SK-N-SH (cell line): ENCODE results near the gene F2R. TPM values are rescaled to one million over a fixed set of nuclear protein-coding genes. Genes with fewer than 3 reads are reported as not detected.

Experiments used
- CTCF ChIA-PET: fragments of 300-600, 350-600 bp; formaldehyde crosslinking; extraction: SDS; loops from one replicate; lab custom pipeline; 2021; lab: Yijun Ruan, JAX
- POLR2A ChIA-PET: fragments of 350-600 bp; sonication (Branson Sonifier 250); formaldehyde crosslinking; extraction: SDS; loops from one replicate; lab custom pipeline; 2020; ENCODE audit warnings: antibody characterized with exemption, inconsistent platforms; lab: Yijun Ruan, JAX
- DNase-seq: peaks from one replicate; pipeline ENCODE4 v3.0.0; 2012
- H2AFZ ChIP-seq: fragments of 200-600 bp; sonication (generic); 2 replicates; pipeline ENCODE4 v1.8.1; 2016; ENCODE audit warnings: antibody characterized with exemption, mild to moderate bottlenecking, low read depth
- H3F3A ChIP-seq: fragments of 200-600 bp; sonication (generic); replicated peaks from 2 replicates; pipeline ENCODE3; 2016; ENCODE audit warnings: antibody characterized with exemption, mild to moderate bottlenecking; ENCODE audit not compliant: insufficient read depth
- H3K27ac ChIP-seq, 2 experiments: fragments of 200-500 bp in 1 of 2; fragments of 200-600 bp in 1 of 2; sonication (Bioruptor generic) in 1 of 2; sonication (generic), shearing (Covaris generic) in 1 of 2; 2 replicates each; pipeline versions ENCODE4 v1.5.1 to v1.6.1; 2014 to 2016; ENCODE audit warnings: low read depth in 2 of 2, inconsistent platforms in 1 of 2, low read length in 1 of 2, mild to moderate bottlenecking in 1 of 2, mixed read lengths in 1 of 2
- H3K27me3 ChIP-seq: fragments of 200-600 bp; sonication (generic), shearing (Covaris generic); 2 replicates; pipeline ENCODE4 v1.6.1; 2016; ENCODE audit warnings: mixed run types; ENCODE audit not compliant: insufficient read depth
- H3K36me3 ChIP-seq, 2 experiments: fragments of 200-500 bp in 1 of 2; fragments of 200-600 bp in 1 of 2; sonication (Bioruptor generic) in 1 of 2; sonication (generic) in 1 of 2; replicated peaks in 1 of 2; 2 replicates each; pipeline versions ENCODE3 to v1.5.1; 2014 to 2016; ENCODE audit warnings: low read length in 1 of 2, mild to moderate bottlenecking in 1 of 2; ENCODE audit not compliant: insufficient read depth in 2 of 2, control insufficient read depth in 1 of 2
- H3K4me1 ChIP-seq, 2 experiments: fragments of 200-500 bp in 1 of 2; fragments of 200-600 bp in 1 of 2; sonication (Bioruptor generic) in 1 of 2; sonication (generic), shearing (Covaris generic) in 1 of 2; 2 replicates each; pipeline versions ENCODE4 v1.5.1 to v1.6.1; 2014 to 2016; ENCODE audit warnings: low read depth in 1 of 2, low read length in 1 of 2, mixed run types in 1 of 2; ENCODE audit not compliant: insufficient read depth in 2 of 2, control insufficient read depth in 1 of 2
- H3K4me2 ChIP-seq: fragments of 200-600 bp; sonication (generic), shearing (Covaris generic); 2 replicates; pipeline ENCODE4 v1.6.1; 2017; ENCODE audit warnings: mixed run types
- H3K4me3 ChIP-seq, 2 experiments: fragments of 200-500 bp in 1 of 2; fragments of 200-600 bp in 1 of 2; sonication (Bioruptor generic) in 1 of 2; sonication (generic), shearing (Covaris generic) in 1 of 2; 2 replicates each; pipeline versions ENCODE4 v1.5.1 to v1.8.1; 2014 to 2016; ENCODE audit warnings: low read depth in 2 of 2, inconsistent platforms in 1 of 2, low read length in 1 of 2, mild to moderate bottlenecking in 1 of 2, mixed read lengths in 1 of 2, moderate library complexity in 1 of 2
- H3K79me2 ChIP-seq: fragments of 200-600 bp; sonication (generic); 2 replicates; pipeline ENCODE4 v1.8.1; 2017; ENCODE audit warnings: mild to moderate bottlenecking; ENCODE audit not compliant: insufficient read depth
- H3K9ac ChIP-seq: fragments of 200-600 bp; sonication (generic); 2 replicates; pipeline ENCODE4 v1.6.1; 2017; ENCODE audit warnings: mixed run types
- H3K9me2 ChIP-seq: fragments of 200-600 bp; sonication (generic); 2 replicates; pipeline ENCODE4 v1.6.1; 2017; ENCODE audit warnings: mixed run types
- H3K9me3 ChIP-seq: fragments of 200-600 bp; sonication (generic); 2 replicates; pipeline ENCODE4 v1.6.1; 2017; ENCODE audit warnings: mixed run types, mild to moderate bottlenecking, moderate library complexity
- H4K20me1 ChIP-seq: fragments of 200-600 bp; sonication (generic); 2 replicates; pipeline ENCODE4 v1.6.1; 2017; ENCODE audit warnings: mild to moderate bottlenecking, mixed run types; ENCODE audit not compliant: insufficient read depth
- ELF1 ChIP-seq: IDR thresholded peaks from 2 replicates; pipeline ENCODE4 v1.4.0; 2012
- EP300 ChIP-seq, 2 experiments: IDR thresholded peaks; 2 replicates each; pipeline versions ENCODE4 v1.4.0 to v1.6.1; 2012; ENCODE audit warnings: borderline replicate concordance in 1 of 2, low read depth in 1 of 2, low read length in 1 of 2
- EZH2phosphoT487 ChIP-seq: fragments of 200-600 bp; sonication (generic); IDR thresholded peaks from 2 replicates; pipeline ENCODE4 v1.6.1; 2017; ENCODE audit warnings: low read depth, mixed run types, mild to moderate bottlenecking, antibody characterized with exemption, moderate library complexity, borderline replicate concordance
- GATA2 ChIP-seq: sonication (generic); formaldehyde crosslinking; IDR thresholded peaks from 2 replicates; pipeline ENCODE4 v1.5.0; 2020; ENCODE audit warnings: mild to moderate bottlenecking, missing genetic modification reagents
- MAX ChIP-seq: IDR thresholded peaks from 2 replicates; pipeline ENCODE4 v1.4.0; 2012; ENCODE audit warnings: low read depth
- MXI1 ChIP-seq: IDR thresholded peaks from 2 replicates; pipeline ENCODE4 v1.6.1; 2012; ENCODE audit warnings: mild to moderate bottlenecking, low read depth, low read length, improper control_type of control experiment
- POLR2AphosphoS5 ChIP-seq: IDR thresholded peaks from 2 replicates; pipeline ENCODE4 v1.6.1; 2012; ENCODE audit warnings: low read depth, low read length
- SMC3 ChIP-seq: IDR thresholded peaks from 2 replicates; pipeline ENCODE4 v1.6.1; 2012; ENCODE audit warnings: low read depth, low read length, improper control_type of control experiment
- TCF12 ChIP-seq: IDR thresholded peaks from 2 replicates; pipeline ENCODE4 v1.4.0; 2012
- TEAD4 ChIP-seq: IDR thresholded peaks from 2 replicates; pipeline ENCODE4 v1.4.0; 2012; ENCODE audit warnings: mild to moderate bottlenecking, borderline replicate concordance; ENCODE audit not compliant: insufficient read depth
- USF2 ChIP-seq: fragments of 150-350 bp; IDR thresholded peaks from 2 replicates; pipeline ENCODE4 v1.6.1; 2017; ENCODE audit warnings: antibody characterized with exemption, low read length, low read depth, borderline replicate concordance
- ZBTB33 ChIP-seq: IDR thresholded peaks from 2 replicates; pipeline ENCODE4 v1.4.0; 2012; ENCODE audit warnings: low read depth, borderline replicate concordance
- WGBS: methylation state at CpG from one replicate; pipeline ENCODE4 v1.1.6; 2017; ENCODE audit warnings: low lambda C conversion rate; 5-methylcytosine and 5-hydroxymethylcytosine counted together
- polyA plus RNA-seq, 3 experiments: library from polyadenylated mRNA; depleted of rRNA; stranded (reverse); fragments of >200 nt; gene quantifications; 2 replicates each; pipeline ENCODE4 v1.2.3, GENCODE V29; 2012

F2R gene
- polyA plus RNA-seq, 1 of the 3 experiments (the other 2 are of a cell fraction) = 212 TPM

- peak overlapping the region; percentile 93 for H3K9ac ChIP-seq
- DNase-seq = no peak
- peak overlapping the region; percentile 77 to 82; a peak in 3 of 4 replicates for H3K27ac ChIP-seq
- ChIA-PET POLR2A (no interaction called here), CTCF (interaction anchor here (0.6 to 1.6 kb wide), 4 partner anchors 14 to 116 kb away, joined by 3 to 5 read pairs (median 4); no protein-coding TSS in a partner anchor)
- H3K4me3 ChIP-seq = peak overlapping the region; percentile 83 to 86
- peaks cover 31% of the 10 kb centered on the region for H4K20me1 ChIP-seq
- no peaks in the 10 kb centered on the region for H3K9me3 ChIP-seq
- no peak overlapping the region for H2AFZ ChIP-seq
- H3F3A ChIP-seq = peaks cover 11% of the 10 kb centered on the region
- H3K36me3 ChIP-seq = peaks cover 4 to 9% of the 10 kb centered on the region in 2 experiments
- H3K9me2 ChIP-seq = no peaks in the 10 kb centered on the region
- no peaks in the 10 kb centered on the region for H3K27me3 ChIP-seq
- H3K79me2 ChIP-seq = peaks cover 63% of the 10 kb centered on the region
- no peak for TF ChIP-seq MAX
- peaks cover 17 to 18% of the 10 kb centered on the region in 2 experiments; a peak in 3 of 4 replicates for H3K4me1 ChIP-seq
- WGBS = 73% methylated on average over 11 of the region's 11 CpGs
- H3K4me2 ChIP-seq = peak overlapping the region; percentile 88
Observed at GRCh38 chr5:76717222-76718083, 1.5 kb downstream of the F2R start.

- Histone ChIP-seq H3K79me2 (peaks cover 73% of the 10 kb centered on the region), H3K9me3 (no peaks in the 10 kb centered on the region), H3K4me1 (peaks cover 17 to 18% of the 10 kb centered on the region in 2 experiments; a peak in 3 of 4 replicates), H3K4me3 (peak overlapping the region; percentile 83 to 86; a peak in 3 of 4 replicates), H3K9me2 (no peaks in the 10 kb centered on the region), H3K9ac (peak overlapping the region; percentile 93; the same call in 1 of the 2 replicates), H2AFZ (no peak overlapping the region), H3F3A (peaks cover 16% of the 10 kb centered on the region), H3K27ac (peak overlapping the region; percentile 28 to 82; a peak in 3 of 4 replicates), H3K36me3 (peaks cover 9 to 12% of the 10 kb centered on the region in 2 experiments), H3K4me2 (peak overlapping the region; percentile 88), H3K27me3 (no peaks in the 10 kb centered on the region), H4K20me1 (peaks cover 41% of the 10 kb centered on the region)
- DNase-seq = no peak
- WGBS = 61% methylated on average over 5 of the region's 5 CpGs
- CTCF ChIA-PET = interaction anchor here (0.6 to 1.1 kb wide), 2 partner anchors 57 to 1569 kb away, joined by 3 to 4 read pairs; no protein-coding TSS in a partner anchor
- POLR2A ChIA-PET = no interaction called here
- TF ChIP-seq POLR2AphosphoS5 (0 out of 2 replicates have a peak, but pooled peaks have one; percentile 2), MXI1 (no peak)
Observed at GRCh38 chr5:76718381-76718832, 2.5 kb downstream of the F2R start.

- H3K9ac ChIP-seq = peak overlapping the region; percentile 93; the same call in 1 of the 2 replicates
- no peaks in the 10 kb centered on the region for H3K9me3 ChIP-seq
- peaks cover 46% of the 10 kb centered on the region for H4K20me1 ChIP-seq
- H3K4me1 ChIP-seq = peaks cover 18 to 19% of the 10 kb centered on the region in 2 experiments; a peak in 3 of 4 replicates
- no peaks in the 10 kb centered on the region for H3K27me3 ChIP-seq
- peak in 1 of 2 experiments; percentile 17; a peak in 1 of 4 replicates for TF ChIP-seq EP300 (IDR thresholded peaks at IDR 0.05; ENCODE audit: borderline replicate concordance in 1 of 2, low read depth in 1 of 2, low read length in 1 of 2)
- no peak for TF ChIP-seq ZBTB33
- no peak for TF ChIP-seq TEAD4
- no peak for TF ChIP-seq EZH2phosphoT487
- no peak for TF ChIP-seq GATA2 (CRISPR knock-in tag)
- TF ChIP-seq POLR2AphosphoS5 = no peak
- peak; percentile 77 for TF ChIP-seq TCF12
- no peak for TF ChIP-seq ELF1
- no peak for TF ChIP-seq USF2
- TF ChIP-seq SMC3 = no peak
- peak overlapping the region; percentile 28 to 82; a peak in 3 of 4 replicates for H3K27ac ChIP-seq
- POLR2A ChIA-PET = no interaction called here
- no peak overlapping the region for H2AFZ ChIP-seq
- DNase-seq = no peak
- peaks cover 9 to 17% of the 10 kb centered on the region in 2 experiments for H3K36me3 ChIP-seq
- H3K4me2 ChIP-seq = peak overlapping the region; percentile 88
- CTCF ChIA-PET = interaction anchor here (0.6 to 1.1 kb wide), 2 partner anchors 56 to 1569 kb away, joined by 3 to 4 read pairs; no protein-coding TSS in a partner anchor
- 35% methylated on average over 4 of the region's 4 CpGs for WGBS
- peak overlapping the region; percentile 83 to 86; a peak in 2 of 4 replicates for H3K4me3 ChIP-seq
- H3F3A ChIP-seq = peaks cover 20% of the 10 kb centered on the region
- H3K9me2 ChIP-seq = no peaks in the 10 kb centered on the region
- H3K79me2 ChIP-seq = peaks cover 77% of the 10 kb centered on the region
Observed at GRCh38 chr5:76718880-76719279, 3.0 kb downstream of the F2R start.
